Large intestine (tissue), 3 donors: ENCODE results near the gene SCMH1. TPM values are rescaled to one million over a fixed set of nuclear protein-coding genes. Genes with fewer than 3 reads are reported as not detected.
"Not testable (repeated sequence)": the region's sequence is repeated elsewhere in the genome, so short reads cannot be mapped to it uniquely, and the experiment has no call there.

ENCODE experiments used
- DNase-seq, 2 donors: peaks; one replicate each; pipeline versions ENCODE4 v3.0.0 to v3.0.0-alpha.2; 2013
- H3K27ac ChIP-seq: one replicate; pipeline ENCODE4 v1.5.1; 2013; ENCODE audit warnings: low read length
- H3K27me3 ChIP-seq: 2 replicates; pipeline ENCODE4 v1.6.1; 2013; ENCODE audit warnings: low read length; ENCODE audit not compliant: control insufficient read depth, insufficient read depth
- H3K36me3 ChIP-seq: 2 replicates; pipeline ENCODE4 v1.6.1; 2013; ENCODE audit warnings: low read length; ENCODE audit not compliant: control insufficient read depth, insufficient read depth
- H3K4me1 ChIP-seq: one replicate; pipeline ENCODE4 v1.6.1; 2013; ENCODE audit warnings: low read length; ENCODE audit not compliant: control insufficient read depth, insufficient read depth
- H3K4me3 ChIP-seq: one replicate; pipeline ENCODE4 v1.5.1; 2013; ENCODE audit warnings: low read length
- H3K9me3 ChIP-seq: one replicate; pipeline ENCODE4 v1.6.1; 2013; ENCODE audit warnings: mild to moderate bottlenecking, low read depth, low read length, moderate library complexity; ENCODE audit not compliant: control insufficient read depth
- WGBS: methylation state at CpG from one replicate; pipeline ENCODE4 v1.1.5; 2013; ENCODE audit warnings: low lambda C conversion rate; ENCODE audit not compliant: insufficient coverage; 5-methylcytosine and 5-hydroxymethylcytosine counted together
- polyA plus RNA-seq: library from polyadenylated mRNA; unstranded; fragments of 120-200 nt; gene quantifications from one replicate; pipeline ENCODE4 v1.2.1, GENCODE V29; 2013

Gene SCMH1
- polyA plus RNA-seq, 1 donor, result 42.8 TPM

DNA sequence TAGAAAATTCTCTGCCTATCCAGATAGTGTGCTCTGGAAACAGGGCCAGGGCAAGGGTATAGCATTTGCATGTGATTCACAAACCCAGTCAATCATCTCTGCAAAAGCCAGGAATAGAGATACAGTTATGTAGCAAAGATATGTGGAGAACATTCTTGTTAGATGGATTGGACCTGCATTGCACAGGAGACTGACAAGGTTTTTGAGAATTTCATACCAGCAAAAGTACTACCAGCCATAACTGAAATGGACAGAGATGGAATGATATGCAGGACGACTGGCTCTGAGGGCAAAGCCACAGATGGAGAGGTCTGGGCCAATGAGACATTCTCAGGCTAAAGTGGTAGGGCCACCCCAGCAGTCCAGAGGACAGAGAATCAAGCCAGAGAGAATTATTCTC is 24.7 kb downstream of the SCMH1 start:
- Histone ChIP-seq H3K4me1 (peaks cover 5% of the 10 kb centered on the region), H3K9me3 (peaks cover 2% of the 10 kb centered on the region), H3K27me3 (no peaks in the 10 kb centered on the region), H3K36me3 (peaks cover 3% of the 10 kb centered on the region), H3K4me3 (no peak overlapping the region), H3K27ac (no peak overlapping the region)
- DNase-seq, result no peak
- 100% methylated on average over 1 of the region's 1 CpG for WGBS

DNA sequence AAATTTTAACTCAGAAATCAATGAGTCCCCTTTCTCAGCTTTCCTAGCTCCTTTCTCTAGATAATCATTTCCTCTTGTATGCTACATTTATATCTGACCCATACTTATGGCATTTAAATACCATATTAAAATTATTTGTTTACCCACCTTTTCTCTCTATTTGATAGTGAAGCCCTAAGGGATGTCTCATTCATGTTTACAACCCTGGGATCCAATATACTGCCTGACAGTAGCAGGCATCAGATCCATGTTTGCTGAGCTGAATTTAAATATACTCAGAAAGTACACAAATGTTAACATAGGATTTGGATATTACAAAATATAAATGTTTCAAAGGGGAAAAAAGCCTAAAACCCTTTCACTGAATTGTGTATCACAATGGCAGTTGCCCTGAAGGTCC is 26.5 kb downstream of the SCMH1 start:
- Histone ChIP-seq H3K9me3 (peaks cover 2% of the 10 kb centered on the region), H3K36me3 (peaks cover 3% of the 10 kb centered on the region), H3K27ac (no peak overlapping the region), H3K27me3 (no peaks in the 10 kb centered on the region), H3K4me3 (no peak overlapping the region), H3K4me1 (no peaks in the 10 kb centered on the region)
- DNase-seq, result no peak

DNA sequence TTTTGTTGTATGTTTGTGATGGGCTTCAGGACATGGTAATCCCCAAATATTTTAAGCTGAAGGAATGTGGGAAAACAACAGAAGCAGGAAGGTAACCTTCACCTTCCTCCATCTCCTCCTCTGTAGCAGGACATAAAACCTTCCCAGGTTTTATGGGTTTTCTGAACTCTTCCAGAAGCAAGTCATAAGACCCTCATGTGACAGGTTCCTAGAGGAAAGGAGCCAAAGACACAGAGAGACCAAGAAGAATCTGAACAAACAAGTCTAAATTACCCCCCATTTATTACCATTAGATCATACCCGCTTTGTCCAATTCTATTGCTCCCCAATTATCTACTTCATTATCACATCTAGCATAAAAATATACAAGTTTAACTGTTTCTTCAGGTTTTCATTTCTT is 28.8 kb downstream of the SCMH1 start:
- Histone ChIP-seq H3K9me3 (no peaks in the 10 kb centered on the region), H3K4me3 (no peak overlapping the region), H3K36me3 (no peaks in the 10 kb centered on the region), H3K4me1 (no peaks in the 10 kb centered on the region), H3K27ac (peak overlapping the region; percentile 65), H3K27me3 (no peaks in the 10 kb centered on the region)
- peak; percentile 26 to 72 for DNase-seq
- WGBS, result no CpG with 5 or more reads among the region's 1 CpG

DNA sequence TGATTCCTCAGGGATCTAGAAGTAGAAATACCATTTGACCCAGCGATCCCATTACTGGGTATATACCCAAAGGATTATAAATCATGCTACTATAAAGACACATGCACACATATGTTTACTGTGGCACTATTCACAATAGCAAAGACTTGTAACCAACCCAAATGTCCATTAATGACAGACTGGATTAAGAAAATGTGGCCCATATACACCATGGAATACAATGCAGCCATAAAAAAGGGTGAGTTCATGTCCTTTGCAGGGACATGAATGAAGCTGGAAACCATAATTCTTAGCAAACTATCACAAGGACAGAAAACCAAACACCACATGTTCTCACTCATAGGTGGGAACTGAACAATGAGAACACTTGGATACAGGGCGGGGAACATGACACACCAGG is 30.5 kb downstream of the SCMH1 start:
- not testable (repeated sequence) for H3K4me1 ChIP-seq, H3K27ac ChIP-seq, DNase-seq, H3K4me3 ChIP-seq, H3K27me3 ChIP-seq, H3K9me3 ChIP-seq, H3K36me3 ChIP-seq
- no CpG with 5 or more reads among the region's 2 CpGs for WGBS

DNA sequence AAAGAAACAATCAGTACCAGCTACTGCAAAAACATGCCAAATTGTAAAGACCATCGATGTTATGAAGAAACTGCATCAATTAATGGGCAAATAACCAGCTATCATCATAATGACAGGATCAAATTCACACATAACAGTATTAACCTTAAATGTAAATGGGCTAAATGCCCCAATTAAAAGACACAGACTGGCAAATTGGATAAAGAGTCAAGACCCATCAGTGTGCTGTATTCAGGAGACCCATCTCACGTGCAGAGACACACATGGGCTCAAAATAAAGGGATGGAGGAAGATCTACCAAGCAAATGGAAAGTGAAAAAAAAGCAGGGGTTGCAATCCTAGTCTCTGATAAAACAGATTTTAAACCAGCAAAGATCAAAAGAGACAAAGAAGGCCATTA is 35.1 kb downstream of the SCMH1 start:
- not testable (repeated sequence) for H3K9me3 ChIP-seq, H3K27ac ChIP-seq, H3K4me1 ChIP-seq, H3K36me3 ChIP-seq, H3K4me3 ChIP-seq, H3K27me3 ChIP-seq, DNase-seq
- WGBS, result no CpG with 5 or more reads among the region's 2 CpGs

DNA sequence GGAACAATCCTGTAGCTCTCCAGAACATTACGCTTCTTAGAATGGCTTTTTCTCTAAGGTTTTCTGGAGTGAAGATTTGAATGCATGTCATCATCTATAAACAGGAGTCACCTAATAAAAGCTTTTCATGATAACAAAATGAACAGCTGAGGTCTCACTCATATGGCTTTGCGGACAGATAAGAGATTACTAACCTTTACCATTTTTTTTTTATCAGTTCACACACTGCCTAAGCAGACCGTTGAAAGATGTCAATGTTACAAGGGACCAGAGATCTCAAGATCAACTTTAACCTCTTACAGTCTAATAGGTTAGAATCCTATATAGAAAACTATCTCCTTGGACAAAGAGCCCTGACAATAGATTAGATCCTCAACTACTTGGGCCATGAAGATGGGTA is 41.4 kb downstream of the SCMH1 start:
- no peaks in the 10 kb centered on the region for H3K36me3 ChIP-seq
- H3K9me3 ChIP-seq, result no peaks in the 10 kb centered on the region
- no peaks in the 10 kb centered on the region for H3K4me1 ChIP-seq
- no peak for DNase-seq
- no CpG with 5 or more reads among the region's 3 CpGs for WGBS
- no peak overlapping the region for H3K27ac ChIP-seq
- no peaks in the 10 kb centered on the region for H3K27me3 ChIP-seq
- no peak overlapping the region for H3K4me3 ChIP-seq

DNA sequence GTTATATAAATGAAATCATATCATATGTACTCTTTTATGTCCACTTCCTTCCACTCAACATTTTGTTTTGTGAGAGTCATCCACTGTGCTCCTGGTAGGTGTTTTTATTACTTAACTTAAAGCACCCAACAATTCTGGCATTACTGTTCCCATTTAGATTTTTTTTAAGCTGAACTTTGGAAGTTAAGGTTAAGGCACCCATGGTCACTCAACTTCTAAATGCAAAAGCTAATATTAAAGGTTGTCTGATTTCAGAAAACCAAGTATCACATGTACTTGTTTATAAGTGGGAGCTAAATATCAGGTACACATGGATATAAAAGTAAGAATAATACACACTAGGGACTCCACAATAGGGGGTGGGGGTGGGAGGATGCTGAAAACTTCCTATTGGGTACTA is 42.7 kb downstream of the SCMH1 start:
- H3K4me3 ChIP-seq, result no peak overlapping the region
- no peaks in the 10 kb centered on the region for H3K4me1 ChIP-seq
- DNase-seq, result no peak
- no peaks in the 10 kb centered on the region for H3K36me3 ChIP-seq
- no peaks in the 10 kb centered on the region for H3K9me3 ChIP-seq
- H3K27ac ChIP-seq, result no peak overlapping the region
- H3K27me3 ChIP-seq, result no peaks in the 10 kb centered on the region

DNA sequence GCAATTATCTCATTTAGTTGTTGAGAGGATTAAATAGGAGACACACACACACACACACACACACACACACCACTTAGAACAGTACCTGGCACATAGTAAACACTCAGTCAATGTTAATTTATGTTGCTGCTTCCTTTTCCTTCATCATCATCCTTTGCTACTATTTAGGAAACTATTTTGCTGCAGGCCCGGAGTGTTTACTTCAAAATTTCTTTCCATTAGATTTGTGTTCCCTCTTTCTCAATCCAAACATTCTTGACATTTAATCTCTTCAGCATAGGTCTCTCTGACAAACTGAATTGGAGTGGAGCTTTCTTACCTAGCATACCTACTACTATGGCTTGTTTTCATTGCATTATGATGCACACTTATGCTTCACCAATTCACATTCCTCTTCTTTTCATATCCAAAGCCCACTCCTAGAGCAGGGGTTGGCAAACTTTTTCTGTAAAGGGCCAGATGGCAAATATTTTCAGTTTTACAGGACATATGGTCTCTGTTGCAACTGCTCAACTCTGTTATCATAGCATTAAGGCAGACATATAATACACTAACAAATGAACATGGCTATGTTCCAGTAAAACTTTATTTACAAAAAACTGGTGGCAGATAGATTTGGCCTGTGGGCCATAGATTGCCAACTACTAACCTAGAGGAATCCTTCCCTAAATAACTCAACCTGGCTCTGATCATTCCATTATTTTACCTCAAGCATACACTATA is 49.5 kb downstream of the SCMH1 start:
- WGBS, result 100% methylated on average over 1 of the region's 1 CpG
- no peaks in the 10 kb centered on the region for H3K4me1 ChIP-seq
- no peaks in the 10 kb centered on the region for H3K9me3 ChIP-seq
- no peak overlapping the region for H3K4me3 ChIP-seq
- DNase-seq, result no peak
- H3K27ac ChIP-seq, result no peak overlapping the region
- no peaks in the 10 kb centered on the region for H3K36me3 ChIP-seq
- H3K27me3 ChIP-seq, result no peaks in the 10 kb centered on the region

DNA sequence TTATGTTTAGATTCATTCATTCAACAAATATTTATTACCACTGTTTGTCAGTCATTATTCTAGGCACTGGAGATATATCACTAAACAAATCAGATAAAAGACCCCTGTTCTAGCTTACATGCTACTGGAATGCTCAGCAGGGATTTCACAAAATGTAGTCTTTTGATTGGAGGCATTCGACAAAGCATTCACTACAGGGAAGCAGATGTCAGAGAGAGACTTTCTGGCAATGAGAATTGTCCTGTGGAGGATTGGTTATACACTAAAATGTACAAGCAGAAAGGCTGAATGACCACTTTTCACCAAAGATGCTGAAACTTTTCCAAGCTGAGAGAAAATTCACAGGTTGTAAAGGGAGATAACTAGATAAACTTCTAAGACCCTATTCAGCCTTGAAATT is 57.7 kb downstream of the SCMH1 start:
- Histone ChIP-seq H3K4me1 (no peaks in the 10 kb centered on the region), H3K36me3 (peaks cover 6% of the 10 kb centered on the region), H3K27me3 (no peaks in the 10 kb centered on the region), H3K4me3 (no peak overlapping the region), H3K9me3 (no peaks in the 10 kb centered on the region), H3K27ac (no peak overlapping the region)
- no peak for DNase-seq
- WGBS, result no CpG with 5 or more reads among the region's 1 CpG

DNA sequence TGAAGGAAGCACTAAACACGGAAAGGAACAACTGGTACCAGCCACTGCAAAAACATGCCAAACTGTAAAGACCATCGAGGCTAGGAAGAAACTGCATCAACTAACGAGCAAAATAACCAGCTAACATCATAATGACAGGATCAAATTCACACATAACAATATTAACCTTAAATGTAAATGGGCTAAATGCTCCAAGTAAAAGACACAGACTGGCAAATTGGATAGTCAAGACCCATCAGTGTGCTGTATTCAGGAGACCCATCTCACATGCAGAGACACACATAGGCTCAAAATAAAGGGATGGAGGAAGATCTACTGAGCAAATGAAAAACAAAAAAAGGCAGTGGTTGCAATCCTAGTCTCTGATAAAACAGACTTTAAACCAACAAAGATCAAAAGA is 63.9 kb downstream of the SCMH1 start:
- H3K4me3 ChIP-seq, H3K27me3 ChIP-seq, H3K9me3 ChIP-seq, H3K4me1 ChIP-seq, DNase-seq, H3K27ac ChIP-seq, H3K36me3 ChIP-seq: not testable (repeated sequence)
- no CpG with 5 or more reads among the region's 3 CpGs for WGBS

DNA sequence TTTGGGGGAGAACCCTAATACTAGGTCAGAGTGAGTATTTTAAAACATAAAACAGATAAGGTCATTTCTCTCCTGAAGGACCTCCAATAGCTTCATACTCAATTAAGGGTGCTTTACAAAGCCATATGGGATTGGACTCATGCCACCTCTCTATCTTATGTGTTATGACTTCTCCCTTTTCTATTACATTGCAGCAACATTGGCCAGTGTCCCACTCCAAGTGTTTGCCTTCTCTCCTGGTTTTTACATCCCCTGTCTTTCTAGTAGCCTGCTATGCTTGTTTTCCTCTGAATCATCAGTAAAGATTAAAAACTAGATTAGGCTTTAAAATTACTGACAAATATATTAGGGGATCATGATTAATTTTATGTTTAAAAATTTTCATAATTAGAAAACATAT is 66.6 kb downstream of the SCMH1 start:
- H3K27ac ChIP-seq, result no peak overlapping the region

More for the DNA sequence above, 66.6 kb downstream of the SCMH1 start:
- no peak for DNase-seq
- Histone ChIP-seq H3K4me3 (no peak overlapping the region), H3K27me3 (no peaks in the 10 kb centered on the region), H3K4me1 (no peaks in the 10 kb centered on the region), H3K9me3 (peaks cover 5% of the 10 kb centered on the region), H3K36me3 (peaks cover 3% of the 10 kb centered on the region)
